Germinal center (tissue), 1 donor: ENCODE results near the gene HDAC7.
"Not testable (repeated sequence)": the region's sequence is repeated elsewhere in the genome, so short reads cannot be mapped to it uniquely, and the experiment has no call there.

Experiments used
- DNase-seq: peaks from one replicate; pipeline ENCODE4 v3.0.0; 2012; ENCODE audit warnings: mixed read lengths, low spot score

The HDAC7 gene

GRCh38 chr12:47812797-47813510, 6.7 kb downstream of the HDAC7 start:
- DNase-seq: peak; percentile 91

- DNase-seq: no peak
Observed at GRCh38 chr12:47811581-47812484, 7.9 kb downstream of the HDAC7 start.

GRCh38 chr12:47811072-47811396, 8.7 kb downstream of the HDAC7 start:
- no peak for DNase-seq

- DNase-seq: not testable (repeated sequence)
Observed at GRCh38 chr12:47809518-47809917, 10.2 kb downstream of the HDAC7 start.

GRCh38 chr12:47808574-47809365, 10.9 kb downstream of the HDAC7 start:
- peak; percentile 62 for DNase-seq

GRCh38 chr12:47808050-47808449, 11.7 kb downstream of the HDAC7 start:
- peak; percentile 65 for DNase-seq

GRCh38 chr12:47807338-47807737, 12.4 kb downstream of the HDAC7 start:
- DNase-seq: no peak

GRCh38 chr12:47805417-47805816, 14.3 kb downstream of the HDAC7 start:
- DNase-seq: no peak

- DNase-seq: no peak
Observed at GRCh38 chr12:47804171-47804570, 15.5 kb downstream of the HDAC7 start.

- no peak for DNase-seq
Observed at GRCh38 chr12:47803191-47803875, 16.4 kb downstream of the HDAC7 start.

- DNase-seq: no peak
Observed at GRCh38 chr12:47802312-47802711, 17.4 kb downstream of the HDAC7 start.

GRCh38 chr12:47801904-47802246, 17.8 kb downstream of the HDAC7 start:
- no peak for DNase-seq

GRCh38 chr12:47801170-47801903, 18.4 kb downstream of the HDAC7 start:
- DNase-seq: no peak

GRCh38 chr12:47800582-47800981, 19.1 kb downstream of the HDAC7 start:
- no peak for DNase-seq

GRCh38 chr12:47799357-47799955, 20.2 kb downstream of the HDAC7 start:
- no peak for DNase-seq

GRCh38 chr12:47798382-47798948, 21.2 kb downstream of the HDAC7 start:
- no peak for DNase-seq

GRCh38 chr12:47797441-47797840, 22.3 kb downstream of the HDAC7 start:
- no peak for DNase-seq

GRCh38 chr12:47795814-47796411, 23.8 kb downstream of the HDAC7 start:
- DNase-seq: no peak

GRCh38 chr12:47795121-47795813, 24.4 kb downstream of the HDAC7 start:
- DNase-seq: no peak

- DNase-seq: no peak
Observed at GRCh38 chr12:47794679-47795078, 25.0 kb downstream of the HDAC7 start.
